HG03196 (cell line): Measurements from ENCODE around the gene ADM2.
"Not testable (repeated sequence)": the region's sequence is repeated elsewhere in the genome, so short reads cannot be mapped to it uniquely, and the experiment has no call there.

Source experiments
- ATAC-seq: cut with Tn5 transposase; IDR thresholded peaks from one replicate; pipeline ENCODE4 v1.9.1; 2021; ENCODE audit not compliant: unreplicated experiment

Gene ADM2

GRCh38 chr22:50481440-50482106 lies at the start of gene ADM2:
ADM2 (plus strand) TSS chr22:50481543; CDS start chr22:50481848, 305 bp downstream.
- no peak for ATAC-seq

DNA sequence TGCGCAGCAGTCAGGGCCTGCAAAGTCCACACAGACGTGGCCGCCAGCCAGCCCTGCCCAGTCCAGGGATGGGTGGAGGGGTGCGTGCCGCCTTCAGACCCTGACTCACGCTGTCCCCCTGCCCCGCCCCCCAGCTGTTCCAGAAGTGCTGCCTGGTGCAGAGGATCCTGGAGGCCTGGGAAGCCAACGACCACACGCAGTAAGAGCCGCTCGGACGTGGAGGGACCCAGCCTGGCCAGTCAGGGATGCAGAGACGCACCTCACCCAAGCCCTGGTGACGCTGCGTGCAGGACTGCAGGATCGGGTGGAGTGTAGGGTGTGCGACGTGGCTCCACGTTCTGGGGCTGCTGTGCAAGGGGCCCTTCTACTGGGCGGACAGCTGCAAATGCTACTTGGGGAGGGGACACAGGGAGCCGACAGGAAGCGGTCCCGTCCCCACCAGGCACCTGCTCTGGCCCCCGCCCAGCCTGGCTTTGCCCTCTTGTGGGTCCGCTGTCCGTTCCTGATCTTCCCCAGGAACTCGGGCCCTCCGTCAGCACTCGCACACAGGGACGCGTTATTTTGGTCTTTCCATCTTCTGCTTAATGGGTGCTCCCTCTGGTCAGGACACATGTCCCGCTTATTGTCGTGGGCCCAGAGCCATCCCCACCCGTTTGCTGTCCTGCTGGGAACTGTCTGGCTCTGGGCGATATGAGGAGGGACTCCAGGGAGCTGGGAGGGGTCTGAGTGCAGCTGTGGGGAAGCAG lies 49.0 kb upstream of the ADM2 start:
- ATAC-seq, result no peak

- ATAC-seq, result not testable (repeated sequence)
These were observed 48.3 kb upstream of the ADM2 start for GRCh38 chr22:50432877-50433510.

- ATAC-seq, result no peak
These were observed 46.5 kb upstream of the ADM2 start for GRCh38 chr22:50434849-50435248.

DNA sequence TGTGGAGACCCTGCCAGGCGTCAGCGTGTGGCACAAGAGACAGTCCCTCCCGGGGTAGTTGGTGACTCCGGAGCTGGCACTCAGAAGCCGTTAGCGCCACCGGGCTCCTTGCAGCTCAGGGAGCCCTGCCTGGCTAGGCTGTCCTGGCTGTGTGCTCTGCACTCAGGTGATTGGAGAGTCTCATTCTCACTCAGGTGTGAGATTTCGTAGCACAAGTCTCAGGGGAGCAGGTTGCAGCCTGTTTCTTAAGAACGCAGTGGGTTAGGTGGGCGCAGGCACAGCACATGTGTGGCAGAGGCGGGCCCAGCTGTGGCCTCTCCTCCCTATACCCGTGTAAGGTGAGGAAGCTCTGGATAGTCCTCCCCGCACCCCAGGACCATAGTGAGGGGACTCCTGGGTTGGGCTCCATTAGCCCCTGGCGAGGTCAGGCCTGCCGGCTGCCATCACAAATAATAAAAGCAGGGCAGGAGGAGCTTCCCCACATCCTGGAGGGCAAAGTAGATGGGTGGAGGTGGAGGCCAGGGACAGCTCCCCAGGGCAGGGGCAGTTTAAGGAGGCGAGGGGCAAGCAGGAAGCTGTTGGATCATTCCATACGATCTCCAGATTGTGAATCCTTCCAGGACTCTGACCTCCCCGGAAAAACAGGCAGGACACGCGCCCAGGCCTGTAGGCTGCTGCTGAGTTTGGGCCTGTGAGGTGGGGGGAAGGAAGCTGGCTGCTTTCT lies 45.9 kb upstream of the ADM2 start:
- ATAC-seq, result no peak

GRCh38 chr22:50436015-50436830 lies 45.1 kb upstream of the ADM2 start:
- ATAC-seq, result no peak

DNA sequence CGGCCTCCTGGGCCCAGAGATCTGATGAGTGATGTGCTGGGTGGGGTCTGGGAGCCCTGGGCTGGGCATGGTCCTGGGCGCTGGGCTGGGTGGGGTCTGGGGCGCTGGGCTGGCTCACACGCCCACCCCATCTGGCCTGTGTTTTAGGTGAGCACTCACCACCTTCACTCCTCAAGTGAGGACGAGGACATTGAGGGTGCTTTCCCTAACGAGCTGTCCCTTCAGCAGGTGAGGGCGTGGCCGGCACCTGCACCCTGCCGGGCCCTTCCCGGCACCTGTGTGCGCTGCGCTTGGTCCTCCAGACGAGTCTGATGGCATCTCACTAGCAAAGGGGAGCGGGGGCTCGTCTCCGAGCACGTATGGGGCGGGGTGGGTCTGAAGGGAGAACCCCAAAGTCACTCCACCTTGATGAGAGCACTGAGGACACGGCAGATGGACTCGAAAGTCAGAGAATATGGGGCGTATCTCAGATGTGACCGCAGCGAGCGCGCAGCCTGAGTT lies 44.5 kb upstream of the ADM2 start:
- no peak for ATAC-seq

- ATAC-seq, result no peak
These were observed 43.6 kb upstream of the ADM2 start for GRCh38 chr22:50437511-50438304.

DNA sequence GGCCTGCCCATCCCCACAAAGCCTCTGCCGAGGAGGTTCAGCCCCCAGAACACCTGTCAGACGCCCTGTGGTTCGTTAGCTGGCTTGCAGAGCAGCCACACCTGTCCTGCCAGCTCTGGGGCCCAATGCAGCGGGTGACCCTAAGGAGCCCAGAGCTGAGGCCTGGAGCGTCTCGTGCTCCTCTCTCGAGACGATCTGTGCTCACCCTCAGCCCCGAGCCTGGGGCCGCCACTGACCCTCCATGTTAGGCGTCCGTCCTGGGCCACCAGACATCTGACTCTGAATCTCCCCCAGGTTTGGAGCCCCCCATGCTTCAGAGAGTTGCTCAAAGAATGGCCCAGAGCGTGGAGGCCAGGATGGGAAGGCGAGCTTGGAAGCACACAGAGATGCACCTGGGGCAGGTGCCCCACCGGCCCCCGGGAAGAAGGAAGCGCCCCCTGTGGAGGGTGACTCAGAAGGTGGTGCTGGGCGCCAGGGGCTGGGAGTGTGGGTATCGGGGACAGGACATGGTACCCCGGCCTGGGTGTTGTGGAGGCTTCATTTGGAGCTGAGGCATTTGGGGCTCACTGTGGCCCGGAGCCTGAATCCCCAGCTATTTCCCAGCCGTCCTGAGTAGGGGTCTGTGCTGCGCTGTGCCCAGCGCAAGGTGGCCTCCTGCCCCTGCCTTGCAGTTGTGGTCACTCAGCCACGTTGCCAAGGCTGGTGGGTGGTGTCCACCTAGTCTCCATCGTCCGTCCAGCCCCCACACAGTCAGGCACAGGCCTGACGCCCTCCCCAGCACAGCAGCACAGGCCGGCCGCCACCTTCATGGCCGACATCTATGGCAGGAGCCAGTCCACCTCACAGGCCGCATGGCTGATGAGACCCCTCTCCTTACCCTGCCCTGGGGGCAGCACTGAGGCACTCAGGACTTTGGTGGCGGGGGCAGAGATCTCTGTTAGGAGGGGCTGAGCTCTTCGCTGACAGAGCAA lies 42.8 kb upstream of the ADM2 start:
- ATAC-seq, result no peak

DNA sequence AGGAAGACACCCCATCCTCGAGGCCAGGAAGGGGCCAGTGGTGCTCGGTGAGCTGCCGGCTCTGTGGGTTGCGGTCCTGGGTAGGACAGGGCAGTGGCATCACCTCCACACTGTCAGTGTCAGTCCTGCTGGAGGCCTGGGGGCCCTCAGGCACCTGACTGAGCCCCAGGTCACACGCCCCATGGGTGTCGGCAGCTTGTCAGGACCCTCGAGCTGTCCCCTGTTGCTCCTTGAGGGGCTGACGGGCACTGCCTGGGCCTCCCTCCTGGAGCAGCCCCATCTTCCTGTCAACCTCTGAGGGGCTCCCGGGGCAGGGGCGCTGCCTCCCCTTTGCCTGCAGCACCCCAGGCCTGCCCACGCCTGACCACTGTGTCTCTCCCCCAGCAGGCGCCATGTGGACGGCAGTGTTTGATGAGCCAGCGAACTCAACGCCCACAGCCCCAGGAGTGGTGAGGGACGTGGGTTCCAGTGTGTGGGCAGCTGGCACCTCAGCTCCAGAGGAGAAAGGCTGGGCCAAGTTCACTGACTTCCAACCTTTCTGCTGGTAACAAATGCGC lies 42.0 kb upstream of the ADM2 start:
- no peak for ATAC-seq

DNA sequence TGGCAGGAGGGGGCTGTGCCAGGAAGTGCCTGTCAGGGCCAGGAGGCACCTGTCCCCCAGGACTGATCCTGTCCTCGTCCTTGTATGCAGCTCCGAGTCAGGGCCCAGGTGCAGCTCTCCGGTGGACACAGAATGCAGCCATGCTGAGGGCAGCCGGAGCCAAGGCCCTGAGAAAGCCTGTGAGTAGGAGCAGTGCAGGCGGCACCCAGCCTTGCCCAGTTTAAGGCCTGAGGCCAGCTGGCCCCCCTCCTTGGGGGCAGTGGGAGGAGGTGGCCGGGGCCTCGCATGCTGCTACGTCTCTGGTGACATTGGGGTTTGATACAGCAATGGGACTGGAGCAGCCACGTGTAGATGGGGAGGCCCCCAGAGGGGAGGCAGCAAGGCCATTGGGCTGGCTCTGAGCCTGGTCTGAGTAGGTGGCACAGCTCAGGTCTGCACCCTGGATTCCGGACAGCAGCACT lies 41.4 kb upstream of the ADM2 start:
- no peak for ATAC-seq

- ATAC-seq, result no peak
These were observed 40.6 kb upstream of the ADM2 start for GRCh38 chr22:50440544-50441249.

DNA sequence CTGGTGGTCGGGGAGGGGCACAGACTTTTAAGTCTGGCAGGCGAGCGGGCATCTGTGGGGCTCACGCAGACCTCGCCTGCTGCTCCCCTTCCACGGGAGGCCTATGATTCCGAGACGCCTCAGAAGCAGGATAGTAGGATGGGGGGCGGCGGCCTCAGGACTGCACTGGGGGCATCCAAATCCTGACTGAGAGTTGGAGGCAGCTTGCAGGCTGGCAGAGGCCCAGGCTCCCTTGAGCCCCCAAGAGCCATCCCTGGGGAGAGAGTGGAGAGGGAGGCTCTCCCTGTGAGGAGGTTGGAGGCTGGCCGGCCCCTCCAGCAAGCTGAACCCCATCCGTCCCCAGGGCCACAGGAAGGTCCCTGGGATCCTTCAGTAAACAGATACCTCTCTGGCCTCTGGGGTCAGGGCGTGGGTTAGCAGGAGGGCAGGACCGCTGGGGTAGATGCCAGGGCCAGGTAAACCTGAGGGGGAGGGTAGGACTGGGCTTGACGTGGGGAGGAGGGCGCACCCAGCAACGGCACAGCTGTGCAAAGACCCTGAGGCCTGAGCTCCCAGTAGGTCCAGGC lies 39.8 kb upstream of the ADM2 start:
- no peak for ATAC-seq

DNA sequence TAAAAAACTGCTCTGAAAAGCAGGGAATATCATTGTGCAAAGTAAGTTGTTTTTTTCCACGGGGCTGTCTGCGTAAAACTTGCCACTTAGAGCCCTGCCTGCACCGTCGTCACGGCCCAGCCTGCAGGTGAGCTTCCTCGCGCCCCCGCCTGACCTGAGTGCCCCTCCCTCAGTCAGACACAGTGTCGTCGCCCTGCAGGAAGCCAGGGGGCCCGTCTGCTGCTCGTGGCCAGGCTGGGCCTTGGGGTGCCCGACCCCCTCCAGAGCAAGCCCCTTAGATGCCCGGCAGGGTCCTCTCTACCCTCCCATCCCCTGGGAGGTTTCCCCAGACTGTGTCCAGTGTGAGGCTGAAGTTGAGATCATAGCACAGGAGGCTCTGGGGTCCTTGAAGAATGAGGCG lies 38.1 kb upstream of the ADM2 start:
- no peak for ATAC-seq

GRCh38 chr22:50443801-50444625 lies 37.3 kb upstream of the ADM2 start:
- no peak for ATAC-seq

GRCh38 chr22:50444663-50445062 lies 36.7 kb upstream of the ADM2 start:
- ATAC-seq, result no peak
